Activated CD8-positive, alpha-beta T cell treated with anti-CD3 and anti-CD28 coated beads, Interleukin-2, amount 10 ng/mL, durations not matched to agents 7 days and 5 days (primary cell): ENCODE measurements around the gene RFC1. TPM values are rescaled to one million over a fixed set of nuclear protein-coding genes. Genes with fewer than 3 reads are reported as not detected.
"Not testable (repeated sequence)": the region's sequence is repeated elsewhere in the genome, so short reads cannot be mapped to it uniquely, and the experiment has no call there.

Experiments
- ATAC-seq: fragments of 150-1000 bp; cut with Tn5 transposase; one replicate; pipeline ENCODE4 v1.10.0; 2021; ENCODE audit warnings: moderate library complexity
- CTCF ChIA-PET: fragments of 350-600 bp; sonication (Branson Sonifier 250); formaldehyde crosslinking; loops from one replicate; lab custom pipeline; 2021; ENCODE audit warnings: antibody characterized with exemption; lab: Charles Lee
- POLR2A ChIA-PET: fragments of 350-600 bp; sonication (Branson Sonifier 250); formaldehyde crosslinking; loops from one replicate; lab custom pipeline; 2021; ENCODE audit warnings: antibody characterized with exemption; lab: Charles Lee
- DNase-seq: peaks from one replicate; pipeline ENCODE4 v3.0.0-alpha.2; 2020
- H3K27ac Mint-ChIP-seq: one replicate; pipeline ENCODE4 v1.8.0; 2021; ENCODE audit warnings: mild to moderate bottlenecking, mixed read lengths
- H3K27me3 Mint-ChIP-seq: one replicate; pipeline ENCODE4 v1.8.0; 2021; ENCODE audit warnings: low read depth, mixed read lengths
- H3K36me3 Mint-ChIP-seq: one replicate; pipeline ENCODE4 v1.8.0; 2021; ENCODE audit warnings: low read depth, mixed read lengths
- H3K4me1 Mint-ChIP-seq: one replicate; pipeline ENCODE4 v1.8.0; 2021; ENCODE audit warnings: low read depth, mixed read lengths
- H3K4me3 Mint-ChIP-seq: one replicate; pipeline ENCODE4 v1.8.0; 2021; ENCODE audit warnings: mild to moderate bottlenecking, mixed read lengths
- H3K9me3 Mint-ChIP-seq: one replicate; pipeline ENCODE4 v1.8.0; 2022; ENCODE audit warnings: mixed read lengths; ENCODE audit not compliant: insufficient read depth
- total RNA-seq, 2 experiments: library from RNA; stranded (reverse); gene quantifications; one replicate each; pipeline ENCODE4 v1.2.3, GENCODE V29; 2021

RFC1 gene
- total RNA-seq, 2 experiments from 2014 or later = 79.6 to 82.2 TPM

- ATAC-seq (no peak), DNase-seq (no peak)
- H3K9me3 Mint-ChIP-seq = no peaks in the 10 kb centered on the region
- peaks cover 70% of the 10 kb centered on the region for H3K36me3 Mint-ChIP-seq
- no peaks in the 10 kb centered on the region for H3K4me1 Mint-ChIP-seq
- ChIA-PET POLR2A (no interaction called here), CTCF (no interaction called here)
- no peak overlapping the region for H3K4me3 Mint-ChIP-seq
- no peak overlapping the region for H3K27ac Mint-ChIP-seq
- no peaks in the 10 kb centered on the region for H3K27me3 Mint-ChIP-seq
Observed at GRCh38 chr4:39295784-39296183, 70.4 kb downstream of the RFC1 start.

GRCh38 chr4:39292433-39292832, 73.7 kb downstream of the RFC1 start:
- H3K36me3 Mint-ChIP-seq = peaks cover 64% of the 10 kb centered on the region
- ATAC-seq, CTCF ChIA-PET: not testable (repeated sequence)

DNA sequence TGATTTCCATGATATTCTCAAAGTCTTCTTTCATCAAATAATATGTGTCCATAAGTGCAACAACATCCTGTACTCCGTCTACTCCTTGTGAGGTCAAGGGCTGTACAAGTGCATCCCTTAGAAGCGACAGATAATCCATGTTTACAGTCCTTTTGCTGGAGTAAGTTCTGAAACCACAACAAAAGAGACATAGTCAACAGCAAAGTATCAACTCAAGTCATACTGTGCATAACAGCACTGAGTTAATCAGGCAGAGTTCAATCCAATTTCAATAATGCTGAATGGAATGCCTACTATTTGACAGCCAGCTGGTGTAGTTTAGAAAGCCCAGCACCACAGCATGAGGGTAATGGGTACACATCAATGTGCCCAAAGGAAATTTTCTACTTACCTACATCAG, 74.5 kb downstream of the RFC1 start:
- no peak for ATAC-seq

More at GRCh38 chr4:39292433-39292832, 73.7 kb downstream of the RFC1 start:
- H3K4me3 Mint-ChIP-seq, POLR2A ChIA-PET, DNase-seq, H3K27me3 Mint-ChIP-seq, H3K9me3 Mint-ChIP-seq, H3K27ac Mint-ChIP-seq, H3K4me1 Mint-ChIP-seq: not testable (repeated sequence)

GRCh38 chr4:39287223-39287622, 78.9 kb downstream of the RFC1 start:
- ChIA-PET CTCF (no interaction called here), POLR2A (no interaction called here)
- peaks cover 65% of the 10 kb centered on the region for H3K36me3 Mint-ChIP-seq
- ATAC-seq = no peak
- H3K4me3 Mint-ChIP-seq = no peak overlapping the region
- DNase-seq = no peak
- H3K27ac Mint-ChIP-seq = no peak overlapping the region
- H3K9me3 Mint-ChIP-seq = no peaks in the 10 kb centered on the region
- peaks cover 4% of the 10 kb centered on the region for H3K4me1 Mint-ChIP-seq
- no peaks in the 10 kb centered on the region for H3K27me3 Mint-ChIP-seq

More for the DNA sequence above, 74.5 kb downstream of the RFC1 start:
- Mint-ChIP-seq H3K36me3 (peaks cover 65% of the 10 kb centered on the region), H3K27ac (no peak overlapping the region), H3K4me3 (no peak overlapping the region), H3K27me3 (no peaks in the 10 kb centered on the region), H3K4me1 (peaks cover 4% of the 10 kb centered on the region), H3K9me3 (no peaks in the 10 kb centered on the region)
- CTCF ChIA-PET = no interaction called here
- no peak for DNase-seq
- POLR2A ChIA-PET = no interaction called here

GRCh38 chr4:39286263-39286662, 79.9 kb downstream of the RFC1 start:
- Mint-ChIP-seq H3K27me3 (no peaks in the 10 kb centered on the region), H3K36me3 (peaks cover 56% of the 10 kb centered on the region), H3K4me3 (no peak overlapping the region), H3K27ac (no peak overlapping the region), H3K9me3 (no peaks in the 10 kb centered on the region), H3K4me1 (peaks cover 4% of the 10 kb centered on the region)
- ATAC-seq = no peak
- DNase-seq = no peak
- CTCF ChIA-PET = interaction anchor here (1.0 kb wide), 1 partner anchor 31 kb away, joined by 3 read pairs; no protein-coding TSS in a partner anchor
- POLR2A ChIA-PET = interaction anchor here (1.2 kb wide), 1 partner anchor 10 kb away, joined by 3 read pairs; no protein-coding TSS in a partner anchor

DNA sequence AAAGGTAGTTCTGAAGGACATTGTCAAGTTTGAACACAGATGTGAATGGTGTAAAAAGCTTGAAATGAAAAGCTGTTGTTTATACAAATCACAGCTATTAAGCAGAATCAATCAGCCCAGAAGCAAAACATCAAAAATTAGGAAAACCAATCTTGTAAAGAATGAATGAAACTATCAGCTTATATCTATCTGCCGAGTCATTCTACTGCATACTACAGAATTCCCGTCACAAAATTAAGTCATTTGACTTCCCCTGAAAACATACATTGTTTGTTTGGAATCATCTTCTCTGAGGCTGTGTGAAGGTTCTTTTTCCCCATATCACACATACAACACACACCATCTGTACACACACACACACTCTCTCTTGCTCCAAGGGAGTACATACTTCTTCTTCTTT, 80.3 kb downstream of the RFC1 start:
- Mint-ChIP-seq H3K4me1 (peaks cover 4% of the 10 kb centered on the region), H3K36me3 (peaks cover 52% of the 10 kb centered on the region)
- CTCF ChIA-PET = interaction anchor here (1.0 kb wide), 1 partner anchor 31 kb away, joined by 3 read pairs; no protein-coding TSS in a partner anchor

GRCh38 chr4:39285111-39285795, 80.9 kb downstream of the RFC1 start:
- H3K36me3 Mint-ChIP-seq = peaks cover 50% of the 10 kb centered on the region
- no peak overlapping the region for H3K4me3 Mint-ChIP-seq
- ChIA-PET POLR2A (interaction anchor here (1.0 kb wide), 1 partner anchor 80 kb away, joined by 3 read pairs; the partner anchor contains the start of gene RFC1), CTCF (interaction anchor here (0.6 kb wide), 1 partner anchor 154 kb away, joined by 4 read pairs; no protein-coding TSS in a partner anchor)
- ATAC-seq (no peak), DNase-seq (no peak)
- H3K27ac Mint-ChIP-seq = no peak overlapping the region
- no peaks in the 10 kb centered on the region for H3K9me3 Mint-ChIP-seq
- no peaks in the 10 kb centered on the region for H3K27me3 Mint-ChIP-seq
- peaks cover 4% of the 10 kb centered on the region for H3K4me1 Mint-ChIP-seq

More for the DNA sequence above, 80.3 kb downstream of the RFC1 start:
- no peak for ATAC-seq
- no peaks in the 10 kb centered on the region for H3K9me3 Mint-ChIP-seq
- POLR2A ChIA-PET = interaction anchor here (1.0 to 1.2 kb wide), 2 partner anchors 10 to 80 kb away, joined by 3 read pairs; partner anchors contain the start of gene RFC1
- no peak for DNase-seq
- no peak overlapping the region for H3K27ac Mint-ChIP-seq
- H3K27me3 Mint-ChIP-seq = no peaks in the 10 kb centered on the region
- H3K4me3 Mint-ChIP-seq = no peak overlapping the region

GRCh38 chr4:39280770-39281169, 85.4 kb downstream of the RFC1 start:
- no peaks in the 10 kb centered on the region for H3K27me3 Mint-ChIP-seq
- no peaks in the 10 kb centered on the region for H3K9me3 Mint-ChIP-seq
- ChIA-PET POLR2A (no interaction called here), CTCF (no interaction called here)
- H3K4me1 Mint-ChIP-seq = no peaks in the 10 kb centered on the region
- no peak overlapping the region for H3K4me3 Mint-ChIP-seq
- DNase-seq (no peak), ATAC-seq (no peak)
- H3K27ac Mint-ChIP-seq = no peak overlapping the region
- H3K36me3 Mint-ChIP-seq = peaks cover 19% of the 10 kb centered on the region

DNA sequence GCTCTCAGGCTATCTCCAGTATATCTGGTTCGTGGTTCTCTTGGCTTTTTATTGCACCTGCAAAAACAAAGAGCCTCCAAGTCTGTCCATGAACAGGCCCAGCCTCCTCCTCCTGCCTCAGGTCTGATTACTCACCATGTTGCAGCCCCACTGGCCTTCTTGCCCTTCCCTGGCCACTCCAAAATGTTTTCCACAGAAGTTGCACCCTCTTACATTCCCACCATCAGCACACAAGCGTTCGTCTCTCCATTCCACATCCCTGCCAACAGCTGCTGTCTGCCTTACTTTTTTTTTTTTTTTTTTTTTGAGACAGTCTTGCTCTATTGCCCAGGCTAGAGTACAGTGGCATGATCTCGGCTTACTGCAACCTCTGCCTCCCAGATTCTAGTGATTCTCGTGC, 86.7 kb downstream of the RFC1 start:
- CTCF ChIA-PET = no interaction called here
- no peaks in the 10 kb centered on the region for H3K9me3 Mint-ChIP-seq
- no peak overlapping the region for H3K4me3 Mint-ChIP-seq
- POLR2A ChIA-PET = no interaction called here
- H3K4me1 Mint-ChIP-seq = no peaks in the 10 kb centered on the region
- peak overlapping the region; percentile 54 for H3K27ac Mint-ChIP-seq
- H3K27me3 Mint-ChIP-seq = no peaks in the 10 kb centered on the region
- ATAC-seq (no peak), DNase-seq (no peak)
- H3K36me3 Mint-ChIP-seq = peaks cover 10% of the 10 kb centered on the region

DNA sequence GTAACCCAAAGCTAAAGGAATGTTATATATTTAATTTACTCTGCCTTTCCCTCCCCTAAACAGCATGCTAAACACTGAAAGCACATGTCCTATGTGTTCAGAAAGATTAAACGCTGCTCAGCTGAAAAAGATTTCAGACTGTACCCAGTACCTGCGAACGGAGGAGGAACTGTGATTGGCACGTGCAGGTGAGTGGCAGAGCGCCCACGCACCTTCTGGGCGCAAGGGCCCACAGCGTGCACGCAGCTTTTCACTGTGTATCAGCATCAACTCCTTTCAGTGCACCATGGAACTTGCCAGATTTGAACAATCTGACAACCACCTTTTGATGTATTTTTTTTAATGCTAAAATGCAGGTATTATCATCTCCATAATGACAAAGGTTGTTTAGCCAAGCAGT, 87.7 kb downstream of the RFC1 start:
- POLR2A ChIA-PET = no interaction called here
- Mint-ChIP-seq H3K36me3 (peaks cover 5% of the 10 kb centered on the region), H3K9me3 (no peaks in the 10 kb centered on the region), H3K27me3 (no peaks in the 10 kb centered on the region), H3K4me3 (no peak overlapping the region), H3K27ac (no peak overlapping the region), H3K4me1 (no peaks in the 10 kb centered on the region)
- no peak for ATAC-seq
- CTCF ChIA-PET = no interaction called here
- DNase-seq = no peak

DNA sequence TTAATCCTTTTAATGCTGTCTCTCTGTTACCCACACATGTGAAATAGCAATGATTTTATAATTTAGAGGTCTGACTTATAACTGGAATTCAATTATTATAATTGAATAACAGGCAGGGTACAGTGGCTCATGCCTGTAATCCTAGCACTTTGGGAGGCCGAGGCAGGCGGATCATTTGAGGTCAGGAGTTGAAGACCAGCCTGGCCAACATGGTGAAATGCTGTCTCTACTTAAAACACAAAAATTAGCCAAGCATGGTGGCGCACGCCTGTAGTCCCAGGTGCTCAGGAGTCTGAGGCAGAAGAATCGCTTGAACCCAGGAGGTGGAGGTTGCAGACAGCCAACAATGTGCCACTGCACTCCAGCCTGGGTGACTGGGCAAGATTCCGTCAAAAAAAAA, 88.5 kb downstream of the RFC1 start:
- H3K27me3 Mint-ChIP-seq, H3K27ac Mint-ChIP-seq, DNase-seq, H3K4me1 Mint-ChIP-seq, H3K4me3 Mint-ChIP-seq, H3K36me3 Mint-ChIP-seq, H3K9me3 Mint-ChIP-seq, ATAC-seq, POLR2A ChIA-PET, CTCF ChIA-PET: not testable (repeated sequence)

DNA sequence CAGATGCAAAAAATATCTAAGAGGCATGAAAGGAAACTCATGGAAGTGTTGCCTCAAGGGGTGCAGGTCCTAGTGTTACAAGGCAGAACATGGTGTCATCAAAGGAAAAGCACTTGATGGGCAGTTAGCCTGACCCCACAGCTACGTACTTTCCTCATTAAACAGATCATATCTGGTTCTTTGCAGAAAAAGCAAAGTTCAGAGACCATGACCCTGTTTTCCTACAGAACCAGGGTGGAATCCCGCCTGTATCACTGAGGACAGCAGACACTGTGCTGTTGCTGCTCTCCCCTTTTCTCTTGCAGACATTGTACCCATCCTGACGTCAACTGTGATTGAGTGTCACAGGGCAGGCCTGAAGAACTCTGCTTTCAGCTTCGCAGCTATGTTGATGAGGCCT, 91.7 kb downstream of the RFC1 start:
- H3K4me3 Mint-ChIP-seq = no peak overlapping the region
- no peaks in the 10 kb centered on the region for H3K36me3 Mint-ChIP-seq
- ChIA-PET POLR2A (no interaction called here), CTCF (no interaction called here)
- DNase-seq = no peak
- H3K9me3 Mint-ChIP-seq = no peaks in the 10 kb centered on the region
- H3K4me1 Mint-ChIP-seq = no peaks in the 10 kb centered on the region
- H3K27ac Mint-ChIP-seq = no peak overlapping the region
- H3K27me3 Mint-ChIP-seq = no peaks in the 10 kb centered on the region
- ATAC-seq = no peak
